Cerebellar nuclear complex (tissue), 1 donor: Measurements from ENCODE around the gene FXYD5.
"Not testable (repeated sequence)": the region's sequence is repeated elsewhere in the genome, so short reads cannot be mapped to it uniquely, and the experiment has no call there.

ENCODE experiments used
- DNase-seq, 2 experiments: peaks; one replicate each; lab custom pipeline; 2025; lab: John Stamatoyannopoulos, UW

The FXYD5 gene

DNA sequence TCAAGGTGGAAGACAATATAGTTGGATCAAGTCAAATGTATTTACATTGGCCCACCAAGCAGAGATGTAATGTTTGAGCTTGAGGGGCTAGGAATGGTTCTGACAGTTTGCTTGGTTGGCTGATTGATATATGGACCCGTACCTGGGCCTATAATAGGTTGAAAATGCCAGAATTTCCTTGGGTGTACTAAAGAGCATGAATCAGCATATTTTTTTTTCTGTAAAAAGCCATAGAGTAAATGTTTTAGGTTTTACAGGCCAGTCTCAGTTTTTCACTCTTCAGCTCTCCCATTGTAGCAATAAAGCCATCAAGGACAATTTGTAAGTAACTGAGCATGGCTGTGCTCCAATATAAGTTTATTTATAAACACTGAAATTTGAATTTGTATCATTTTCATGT, 26.9 kb downstream of the FXYD5 start:
- no peak for DNase-seq

- no peak for DNase-seq
Observed at GRCh38 chr19:35184267-35184666, 29.7 kb downstream of the FXYD5 start.

GRCh38 chr19:35184884-35185283, 30.3 kb downstream of the FXYD5 start:
- DNase-seq, result no peak

DNA sequence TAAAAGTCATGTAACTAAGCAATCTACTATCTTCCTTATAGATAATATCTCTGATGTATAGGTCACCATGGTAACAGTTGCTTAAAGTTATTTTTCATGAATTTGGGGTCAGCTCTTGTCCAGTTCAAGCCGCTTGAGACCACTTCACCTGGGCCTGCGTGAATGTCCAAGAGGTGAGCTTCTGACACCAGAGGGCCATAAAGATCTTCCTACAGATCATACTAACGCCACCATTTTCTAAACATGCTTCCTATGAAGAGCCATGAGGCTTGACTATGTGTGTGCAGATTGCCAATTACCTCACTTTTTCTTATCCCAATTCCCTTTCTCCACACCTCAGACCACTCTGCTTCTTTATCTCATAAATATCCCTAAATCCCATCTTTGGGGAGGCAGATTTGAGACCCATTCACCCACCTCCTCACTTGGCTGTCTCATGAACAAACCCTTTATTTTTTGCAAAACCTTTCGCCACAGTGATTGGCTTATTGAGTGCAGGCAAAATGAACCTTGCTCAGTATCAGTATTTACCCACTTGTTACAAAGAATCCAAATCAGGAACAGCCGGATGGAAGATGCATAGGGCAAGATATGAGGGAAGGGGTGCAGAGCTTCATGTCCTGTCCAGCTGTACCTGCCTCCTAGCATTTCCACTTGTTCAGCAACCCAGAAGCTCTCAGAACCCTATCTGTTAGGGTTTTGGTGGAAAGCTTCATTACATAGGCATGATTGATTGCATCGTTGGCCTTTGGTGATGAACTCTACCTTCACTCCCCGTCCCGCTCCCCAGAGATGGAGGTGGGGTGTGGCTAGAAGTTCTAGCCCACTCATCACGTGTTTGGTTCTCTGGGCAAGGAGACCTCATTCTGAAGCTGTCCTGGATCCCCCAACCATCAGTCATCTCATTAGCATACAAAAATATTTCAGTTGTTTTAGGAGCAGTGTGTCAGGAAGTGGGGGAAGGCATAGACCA, 39.8 kb downstream of the FXYD5 start:
- DNase-seq, result no peak

GRCh38 chr19:35195830-35196229, 41.3 kb downstream of the FXYD5 start:
- no peak for DNase-seq

GRCh38 chr19:35196861-35197260, 42.3 kb downstream of the FXYD5 start:
- DNase-seq, result not testable (repeated sequence)

GRCh38 chr19:35199481-35199880, 44.9 kb downstream of the FXYD5 start:
- no peak for DNase-seq

- DNase-seq, result no peak
Observed at GRCh38 chr19:35202722-35203688, 48.5 kb downstream of the FXYD5 start.

DNA sequence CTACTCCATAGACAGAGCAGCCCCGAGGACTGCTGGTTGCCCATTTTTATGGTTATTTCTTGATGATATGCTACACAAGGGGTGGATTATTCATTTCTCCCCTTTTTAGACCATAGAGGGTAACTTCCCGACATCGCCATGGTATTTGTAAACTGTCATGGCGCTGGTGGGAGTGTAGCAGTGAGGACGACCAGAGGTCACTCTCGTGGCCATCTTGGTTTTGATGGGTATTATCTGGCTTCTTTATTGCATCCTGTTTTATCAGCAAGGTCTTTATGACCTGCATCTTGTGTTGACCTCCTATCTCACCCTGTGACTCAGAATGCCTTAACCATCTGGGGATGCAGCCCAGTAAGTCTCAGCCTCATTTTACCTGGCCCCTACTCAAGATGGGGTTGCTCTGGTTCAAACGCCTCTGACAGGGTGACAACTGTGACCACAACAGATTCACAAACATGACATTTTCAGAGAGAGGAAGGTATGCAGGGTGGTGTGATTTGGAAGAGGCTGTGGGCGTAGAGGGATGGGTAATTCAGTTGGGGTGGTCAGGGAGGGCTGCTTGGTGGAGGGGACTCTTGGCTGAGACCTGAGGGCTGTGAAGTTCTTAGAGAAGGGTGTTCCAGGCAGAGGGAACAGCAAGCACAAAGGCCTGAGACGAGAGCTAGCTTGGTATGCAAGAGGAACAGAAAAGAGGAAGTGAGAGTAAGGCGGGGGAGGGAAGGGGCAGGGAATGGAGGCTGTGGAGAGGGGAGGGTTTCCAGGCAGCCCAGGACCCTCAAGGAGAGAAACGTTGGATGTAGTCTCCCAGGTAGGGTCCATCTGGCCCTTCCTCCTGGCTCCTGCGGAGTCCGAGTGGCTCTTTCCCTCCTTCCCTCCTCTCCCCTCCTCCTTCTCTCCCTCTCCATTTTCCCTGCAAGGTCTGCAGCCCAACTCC, 50.5 kb downstream of the FXYD5 start:
- DNase-seq, result no peak

GRCh38 chr19:35205733-35206323, 51.3 kb downstream of the FXYD5 start:
- DNase-seq, result no peak

GRCh38 chr19:35206379-35206778, 51.8 kb downstream of the FXYD5 start:
- DNase-seq, result no peak

DNA sequence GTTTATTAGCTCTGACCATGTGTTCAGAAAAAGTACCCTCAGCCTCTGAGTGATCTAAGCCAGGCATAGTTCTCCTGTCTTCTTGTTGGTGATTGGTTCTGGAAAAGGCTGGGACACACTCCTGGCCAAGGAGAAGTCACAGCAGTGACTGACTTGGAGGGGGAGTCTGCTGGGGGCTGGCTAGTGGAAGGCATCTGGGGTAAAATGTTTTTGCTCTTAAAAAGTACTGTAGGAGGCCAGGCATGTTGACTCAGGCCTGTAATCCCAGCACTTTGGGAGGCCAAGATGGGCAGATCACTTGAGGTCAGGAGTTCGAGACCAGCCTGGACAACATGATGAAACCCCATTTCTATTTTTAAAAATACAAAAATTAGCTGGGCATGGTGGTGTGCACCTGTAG, 52.3 kb downstream of the FXYD5 start:
- no peak for DNase-seq

DNA sequence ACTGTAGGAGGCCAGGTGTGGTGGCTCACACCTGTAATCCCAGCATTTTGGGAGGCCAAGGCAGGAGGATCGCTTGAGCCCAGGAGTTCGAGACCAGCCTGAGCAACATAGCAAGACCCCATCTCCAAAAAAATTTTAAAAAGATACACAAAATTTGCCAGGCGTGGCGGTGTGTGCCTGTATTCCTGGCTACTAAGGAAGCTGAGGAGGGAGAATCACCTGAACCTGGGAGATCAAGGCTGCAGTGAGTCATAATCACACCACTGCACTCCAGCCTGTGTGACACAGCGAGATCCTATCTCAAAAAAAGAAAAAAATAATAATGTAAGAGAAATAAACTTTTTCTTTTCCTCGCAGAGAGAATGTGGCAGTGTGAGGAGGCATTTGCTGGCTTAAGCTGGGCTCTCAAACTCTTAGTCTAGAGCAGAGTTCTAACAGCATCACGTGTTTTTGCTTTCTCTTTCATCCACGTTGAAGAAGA, 52.9 kb downstream of the FXYD5 start:
- DNase-seq, result no peak

DNA sequence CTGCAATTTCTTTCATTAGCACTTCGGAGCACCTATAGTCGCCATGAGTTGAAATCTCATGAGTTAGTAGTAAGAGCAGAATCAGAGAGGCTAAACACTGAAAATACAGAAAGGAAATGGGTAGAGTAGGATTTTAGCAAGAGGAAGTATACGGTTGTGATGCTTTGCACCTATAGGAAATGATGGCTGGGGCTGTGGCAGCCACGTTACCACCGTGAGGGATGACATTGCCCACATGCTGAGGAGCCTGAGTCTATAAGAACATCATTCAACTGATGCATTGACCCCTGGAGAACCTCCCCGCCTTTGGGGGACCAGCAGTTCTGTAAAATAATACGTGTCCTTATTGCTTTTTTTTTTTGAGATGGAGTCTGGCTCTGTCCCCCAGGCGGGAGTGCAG, 53.6 kb downstream of the FXYD5 start:
- DNase-seq, result no peak

GRCh38 chr19:35209646-35210045, 55.1 kb downstream of the FXYD5 start:
- no peak for DNase-seq

DNA sequence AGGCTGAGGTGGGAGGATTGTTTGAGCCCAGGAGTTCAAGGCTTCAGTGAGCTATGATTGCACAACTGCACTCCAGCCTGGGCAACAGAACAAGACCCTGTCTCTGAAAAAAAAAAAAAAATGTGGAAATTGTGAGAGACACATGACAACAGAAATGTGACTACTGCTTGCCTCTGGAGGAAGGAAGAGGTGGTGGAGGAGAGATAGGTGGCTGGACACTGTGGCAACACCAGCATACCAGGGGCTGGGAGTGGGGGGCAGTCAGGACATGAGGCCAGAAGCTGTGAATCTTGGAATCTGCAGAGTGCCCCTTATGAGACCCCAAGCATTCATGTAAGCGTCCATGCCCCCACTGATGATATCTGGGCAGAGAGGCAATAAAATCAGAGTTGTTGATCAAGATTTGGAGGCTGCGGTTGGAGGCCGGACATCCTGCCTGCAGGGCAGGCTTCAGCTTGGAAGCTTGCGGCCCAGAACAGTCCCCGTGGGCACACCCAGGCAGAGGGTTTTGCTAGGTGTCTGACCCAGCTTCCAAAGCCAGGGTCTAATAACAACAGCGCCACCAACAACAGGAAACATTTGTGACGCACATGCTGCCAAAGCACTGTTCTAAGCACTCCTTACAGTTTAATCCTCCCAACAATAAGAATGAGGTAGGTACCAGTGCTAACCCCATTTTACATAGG, 57.2 kb downstream of the FXYD5 start:
- no peak for DNase-seq

DNA sequence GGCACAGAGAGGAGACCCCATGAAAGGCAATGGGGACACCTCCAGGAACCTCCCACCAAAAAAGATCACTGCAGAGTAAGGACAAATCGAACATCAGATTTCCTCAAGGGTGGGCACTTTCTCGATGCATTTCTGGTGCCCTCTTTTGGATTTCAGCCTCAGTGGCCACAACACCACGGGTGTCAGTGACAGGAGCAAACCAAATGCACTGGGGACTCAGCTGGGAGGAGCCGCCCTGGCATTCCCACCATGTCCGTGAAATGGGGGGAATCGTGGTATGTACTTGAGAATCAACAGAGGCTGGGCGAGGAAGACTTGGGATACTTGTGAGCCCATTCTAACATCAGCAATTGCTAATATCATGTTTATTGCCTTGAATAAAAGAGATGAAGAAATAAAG, 57.7 kb downstream of the FXYD5 start:
- DNase-seq, result no peak

- no peak for DNase-seq
Observed at GRCh38 chr19:35213663-35214632, 59.4 kb downstream of the FXYD5 start.

GRCh38 chr19:35214766-35215422, 60.4 kb downstream of the FXYD5 start:
- DNase-seq, result no peak
